DND-41 (cell line): ENCODE measurements around the gene KLRC2.

Experiments used
- ATAC-seq: fragments of 200-7000 bp; cut with Tn5 transposase; 3 replicates; pipeline ENCODE4 v1.9.1; 2021; ENCODE audit warnings: low read depth; ENCODE audit not compliant: insufficient read depth
- DNase-seq: peaks from one replicate; pipeline ENCODE4 v3.0.0-alpha.2; 2020
- H2AFZ ChIP-seq: 2 replicates; pipeline ENCODE4 v1.6.0; 2012; ENCODE audit warnings: low read depth, low read length
- H3K27ac ChIP-seq: 2 replicates; pipeline ENCODE4 v1.5.1; 2012; ENCODE audit warnings: low read length, inconsistent platforms
- H3K27me3 ChIP-seq: fragments of 200-600 bp; sonication (generic); 2 replicates; pipeline ENCODE4 v1.6.0; 2012; ENCODE audit warnings: low read length, mild to moderate bottlenecking, inconsistent platforms; ENCODE audit not compliant: insufficient read depth, poor library complexity
- H3K36me3 ChIP-seq: 2 replicates; pipeline ENCODE4 v1.5.1; 2012; ENCODE audit warnings: low read length, inconsistent platforms; ENCODE audit not compliant: insufficient read depth
- H3K4me1 ChIP-seq: 2 replicates; pipeline ENCODE4 v1.5.1; 2012; ENCODE audit warnings: mild to moderate bottlenecking, low read length; ENCODE audit not compliant: insufficient read depth
- H3K4me2 ChIP-seq: 2 replicates; pipeline ENCODE4 v1.6.0; 2012; ENCODE audit warnings: mild to moderate bottlenecking, moderate library complexity, low read length, inconsistent platforms; ENCODE audit not compliant: insufficient read depth
- H3K4me3 ChIP-seq, 2 experiments: fragments of 200-600 bp in 1 of 2; shearing (Covaris generic) in 1 of 2; 2 replicates each; pipeline ENCODE4 v1.5.1; 2012 to 2016; ENCODE audit warnings: inconsistent platforms in 2 of 2, low read length in 2 of 2, mild to moderate bottlenecking in 2 of 2, low read depth in 1 of 2, moderate library complexity in 1 of 2
- H3K79me2 ChIP-seq: 2 replicates; pipeline ENCODE4 v1.6.0; 2012; ENCODE audit warnings: low read length, inconsistent platforms; ENCODE audit not compliant: insufficient read depth
- H3K9ac ChIP-seq: 2 replicates; pipeline ENCODE4 v1.6.0; 2012; ENCODE audit warnings: low read depth, mild to moderate bottlenecking, inconsistent platforms, low read length, moderate library complexity
- H3K9me3 ChIP-seq: 2 replicates; pipeline ENCODE4 v1.5.1; 2012; ENCODE audit warnings: low read length, moderate library complexity, mild to moderate bottlenecking, inconsistent platforms; ENCODE audit not compliant: insufficient read depth, severe bottlenecking
- H4K20me1 ChIP-seq: 2 replicates; pipeline ENCODE4 v1.6.0; 2012; ENCODE audit warnings: low read length; ENCODE audit not compliant: insufficient read depth
- EZH2 ChIP-seq: IDR thresholded peaks from 3 replicates; pipeline ENCODE4 v1.6.1; 2012; ENCODE audit warnings: borderline replicate concordance, low read depth, mild to moderate bottlenecking, moderate library complexity, low read length, inconsistent platforms; ENCODE audit not compliant: severe bottlenecking
- TF ChIP-seq, protein P1 (sequence below): IDR thresholded peaks from 2 replicates; pipeline ENCODE4 v1.5.1; 2012; ENCODE audit warnings: borderline replicate concordance, low read length, moderate library complexity, mild to moderate bottlenecking; ENCODE audit not compliant: poor library complexity, severe bottlenecking; ENCODE audit errors: extremely low read depth

Gene KLRC2

DNA sequence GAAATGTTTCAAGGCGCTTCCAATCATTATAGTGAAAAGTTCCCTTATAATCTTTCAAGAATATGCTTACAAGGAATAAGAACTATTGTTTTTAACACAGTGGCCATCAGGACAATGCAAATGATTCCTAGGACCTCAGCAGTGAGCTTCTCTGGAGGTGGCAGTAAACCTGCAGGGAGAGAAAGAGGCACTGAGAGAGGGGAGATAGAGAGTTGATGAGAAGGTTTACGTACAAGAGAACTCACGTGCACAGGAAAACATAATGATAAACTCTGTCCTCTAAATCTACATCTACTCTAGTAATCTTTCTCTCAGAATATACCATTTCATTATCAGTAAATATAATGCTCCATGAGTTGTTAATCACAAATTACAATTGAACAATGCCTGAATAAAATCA, 27.0 kb downstream of the KLRC2 start:
- no peaks in the 10 kb centered on the region for H4K20me1 ChIP-seq
- no peaks in the 10 kb centered on the region for H3K9me3 ChIP-seq
- no peaks in the 10 kb centered on the region for H3K27me3 ChIP-seq
- no peak overlapping the region for H3K4me3 ChIP-seq
- H3K9ac ChIP-seq, result no peak overlapping the region
- H2AFZ ChIP-seq, result no peak overlapping the region
- DNase-seq, result no peak
- H3K4me2 ChIP-seq, result no peak overlapping the region
- TF ChIP-seq, protein P1, sequence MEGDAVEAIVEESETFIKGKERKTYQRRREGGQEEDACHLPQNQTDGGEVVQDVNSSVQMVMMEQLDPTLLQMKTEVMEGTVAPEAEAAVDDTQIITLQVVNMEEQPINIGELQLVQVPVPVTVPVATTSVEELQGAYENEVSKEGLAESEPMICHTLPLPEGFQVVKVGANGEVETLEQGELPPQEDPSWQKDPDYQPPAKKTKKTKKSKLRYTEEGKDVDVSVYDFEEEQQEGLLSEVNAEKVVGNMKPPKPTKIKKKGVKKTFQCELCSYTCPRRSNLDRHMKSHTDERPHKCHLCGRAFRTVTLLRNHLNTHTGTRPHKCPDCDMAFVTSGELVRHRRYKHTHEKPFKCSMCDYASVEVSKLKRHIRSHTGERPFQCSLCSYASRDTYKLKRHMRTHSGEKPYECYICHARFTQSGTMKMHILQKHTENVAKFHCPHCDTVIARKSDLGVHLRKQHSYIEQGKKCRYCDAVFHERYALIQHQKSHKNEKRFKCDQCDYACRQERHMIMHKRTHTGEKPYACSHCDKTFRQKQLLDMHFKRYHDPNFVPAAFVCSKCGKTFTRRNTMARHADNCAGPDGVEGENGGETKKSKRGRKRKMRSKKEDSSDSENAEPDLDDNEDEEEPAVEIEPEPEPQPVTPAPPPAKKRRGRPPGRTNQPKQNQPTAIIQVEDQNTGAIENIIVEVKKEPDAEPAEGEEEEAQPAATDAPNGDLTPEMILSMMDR, result no peak
- no peak for TF ChIP-seq EZH2
- ATAC-seq, result no peak
- no peaks in the 10 kb centered on the region for H3K4me1 ChIP-seq
- no peaks in the 10 kb centered on the region for H3K36me3 ChIP-seq
- H3K79me2 ChIP-seq, result no peaks in the 10 kb centered on the region
- no peak overlapping the region for H3K27ac ChIP-seq

DNA sequence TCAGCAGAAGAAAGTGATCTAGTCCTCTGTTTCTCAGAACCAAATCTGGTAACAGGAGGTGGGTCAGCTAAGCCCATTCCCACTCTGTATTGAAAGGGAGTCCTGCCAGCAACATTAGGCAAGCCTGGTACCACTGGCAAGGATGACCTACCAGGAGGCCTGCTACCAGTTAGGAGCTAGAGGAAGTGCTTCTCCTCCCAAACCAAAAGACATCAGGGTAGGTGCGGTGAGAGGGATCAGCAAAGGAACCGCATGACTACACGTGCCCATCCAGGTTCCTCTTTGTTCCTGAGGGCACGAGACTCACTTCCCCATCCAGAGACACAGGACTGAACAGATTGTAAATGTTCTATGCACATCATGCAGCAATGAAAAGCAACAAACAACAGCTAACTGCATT, 29.1 kb downstream of the KLRC2 start:
- no peak for TF ChIP-seq EZH2
- TF ChIP-seq, protein P1, result no peak
- H3K9ac ChIP-seq, result no peak overlapping the region
- H3K36me3 ChIP-seq, result no peaks in the 10 kb centered on the region
- no peaks in the 10 kb centered on the region for H3K27me3 ChIP-seq
- H3K4me2 ChIP-seq, result no peak overlapping the region
- H3K27ac ChIP-seq, result no peak overlapping the region
- H3K4me1 ChIP-seq, result no peaks in the 10 kb centered on the region
- H3K4me3 ChIP-seq, result no peak overlapping the region
- no peaks in the 10 kb centered on the region for H3K79me2 ChIP-seq
- H2AFZ ChIP-seq, result no peak overlapping the region
- no peaks in the 10 kb centered on the region for H4K20me1 ChIP-seq
- ATAC-seq, result no peak
- H3K9me3 ChIP-seq, result no peaks in the 10 kb centered on the region
- DNase-seq, result no peak

DNA sequence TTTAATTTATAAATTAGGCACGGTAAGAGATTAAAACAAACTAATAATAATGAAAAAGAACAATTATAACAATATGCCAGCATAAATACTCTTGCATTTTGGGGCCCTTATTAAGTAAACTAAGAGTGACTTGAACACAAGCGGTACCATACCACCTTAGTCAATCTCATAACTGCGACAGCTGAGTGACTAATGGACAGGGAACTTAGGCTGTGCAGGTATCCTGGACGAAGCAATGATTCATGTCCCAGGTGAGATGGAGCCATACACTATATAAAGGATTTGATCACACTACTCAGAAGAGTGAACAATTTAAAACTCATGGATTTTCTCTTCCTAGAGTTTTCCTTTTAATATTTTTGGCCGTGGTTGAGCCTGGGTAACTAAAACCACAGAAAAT, 30.5 kb downstream of the KLRC2 start:
- no peak overlapping the region for H3K27ac ChIP-seq
- H3K4me2 ChIP-seq, result no peak overlapping the region
- H3K36me3 ChIP-seq, result no peaks in the 10 kb centered on the region
- H3K9me3 ChIP-seq, result no peaks in the 10 kb centered on the region
- DNase-seq (no peak), ATAC-seq (no peak)
- no peaks in the 10 kb centered on the region for H3K4me1 ChIP-seq
- H4K20me1 ChIP-seq, result no peaks in the 10 kb centered on the region
- TF ChIP-seq EZH2, result no peak
- TF ChIP-seq, protein P1, result no peak
- no peaks in the 10 kb centered on the region for H3K27me3 ChIP-seq
- no peak overlapping the region for H3K9ac ChIP-seq
- no peak overlapping the region for H3K4me3 ChIP-seq
- no peaks in the 10 kb centered on the region for H3K79me2 ChIP-seq
- H2AFZ ChIP-seq, result no peak overlapping the region

DNA sequence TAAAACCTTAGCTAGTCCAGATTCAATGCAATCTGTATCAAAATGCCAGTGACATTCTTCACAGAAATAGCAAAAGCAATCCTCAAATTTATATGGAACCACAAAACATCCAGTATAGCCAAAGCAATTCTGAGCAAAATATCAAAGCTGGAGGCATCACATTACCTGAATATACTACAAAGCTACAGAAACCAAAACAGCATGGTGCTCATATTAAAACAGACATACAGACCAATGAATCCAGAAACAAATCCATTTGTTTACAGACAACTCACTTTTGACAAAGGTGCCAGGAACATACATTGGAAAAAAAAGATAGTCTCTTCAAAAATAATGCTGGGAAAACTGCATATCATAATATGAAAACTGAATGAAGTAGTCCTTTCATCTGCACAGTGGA, 31.0 kb downstream of the KLRC2 start:
- Histone ChIP-seq H3K9me3 (no peaks in the 10 kb centered on the region), H4K20me1 (no peaks in the 10 kb centered on the region), H3K9ac (no peak overlapping the region), H3K27me3 (no peaks in the 10 kb centered on the region), H3K27ac (no peak overlapping the region), H3K79me2 (no peaks in the 10 kb centered on the region), H3K4me2 (no peak overlapping the region), H3K4me3 (no peak overlapping the region), H3K4me1 (no peaks in the 10 kb centered on the region), H3K36me3 (no peaks in the 10 kb centered on the region), H2AFZ (no peak overlapping the region)
- DNase-seq (no peak), ATAC-seq (no peak)
- no peak for TF ChIP-seq EZH2
- TF ChIP-seq, protein P1, result no peak
